H9 (cell line): Measurements from ENCODE around the gene ERF. TPM values are rescaled to one million over a fixed set of nuclear protein-coding genes. Genes with fewer than 3 reads are reported as not detected.

Source experiments
- DNase-seq: peaks from one replicate; pipeline ENCODE4 v3.0.0-alpha.2; 2017
- H2AFZ ChIP-seq: one replicate; pipeline ENCODE4 v1.6.1; 2013; ENCODE audit warnings: mild to moderate bottlenecking, low read length, control low read depth, moderate library complexity
- H2AK5ac ChIP-seq: 2 replicates; pipeline ENCODE4 v1.6.1; 2013; ENCODE audit warnings: low read length, control low read depth, mixed read lengths; ENCODE audit not compliant: insufficient read length
- H2BK120ac ChIP-seq: one replicate; pipeline ENCODE4 v1.6.1; 2013; ENCODE audit warnings: low read depth, mild to moderate bottlenecking, low read length, control low read depth, inconsistent platforms; ENCODE audit not compliant: poor library complexity, severe bottlenecking
- H2BK12ac ChIP-seq: 2 replicates; pipeline ENCODE4 v1.6.1; 2013; ENCODE audit warnings: low read length, control low read depth, mixed read lengths, low read depth; ENCODE audit not compliant: insufficient read length
- H2BK15ac ChIP-seq: 2 replicates; pipeline ENCODE4 v1.6.1; 2013; ENCODE audit warnings: low read depth, low read length, control low read depth
- H2BK20ac ChIP-seq: one replicate; pipeline ENCODE4 v1.6.1; 2013; ENCODE audit warnings: low read depth, mild to moderate bottlenecking, low read length, control low read depth, inconsistent platforms; ENCODE audit not compliant: poor library complexity, severe bottlenecking
- H2BK5ac ChIP-seq: 2 replicates; pipeline ENCODE4 v1.6.1; 2013; ENCODE audit warnings: low read length, control low read depth, mixed read lengths; ENCODE audit not compliant: insufficient read length
- H3K14ac ChIP-seq: 2 replicates; pipeline ENCODE4 v1.6.1; 2013; ENCODE audit warnings: low read length, control low read depth; ENCODE audit not compliant: insufficient read depth
- H3K18ac ChIP-seq: 2 replicates; pipeline ENCODE4 v1.6.1; 2013; ENCODE audit warnings: low read depth, mild to moderate bottlenecking, mixed read lengths, low read length, control low read depth; ENCODE audit not compliant: insufficient read length
- H3K23ac ChIP-seq: 2 replicates; pipeline ENCODE4 v1.6.1; 2013; ENCODE audit warnings: low read length, control low read depth, mixed read lengths, low read depth; ENCODE audit not compliant: insufficient read length
- H3K23me2 ChIP-seq: 2 replicates; pipeline ENCODE4 v1.6.1; 2013; ENCODE audit warnings: low read depth, mild to moderate bottlenecking, mixed read lengths, low read length, control low read depth; ENCODE audit not compliant: insufficient read length, poor library complexity, severe bottlenecking
- H3K27ac ChIP-seq: 2 replicates; pipeline ENCODE4 v1.5.1; 2013; ENCODE audit warnings: low read length, control low read depth, mixed read lengths, low read depth; ENCODE audit not compliant: insufficient read length
- H3K27me3 ChIP-seq: 2 replicates; pipeline ENCODE4 v1.6.1; 2013; ENCODE audit warnings: low read length, control low read depth, inconsistent platforms; ENCODE audit not compliant: insufficient read depth
- H3K4ac ChIP-seq: 2 replicates; pipeline ENCODE4 v1.6.1; 2013; ENCODE audit warnings: low read depth, mild to moderate bottlenecking, control low read depth, inconsistent platforms, low read length, moderate library complexity
- H3K4me1 ChIP-seq: 2 replicates; pipeline ENCODE4 v1.6.1; 2013; ENCODE audit warnings: low read length, control low read depth, inconsistent platforms; ENCODE audit not compliant: insufficient read depth
- H3K4me2 ChIP-seq: 2 replicates; pipeline ENCODE4 v1.6.1; 2013; ENCODE audit warnings: low read length, control low read depth, mixed read lengths; ENCODE audit not compliant: insufficient read length, insufficient read depth
- H3K56ac ChIP-seq: 2 replicates; pipeline ENCODE4 v1.6.1; 2013; ENCODE audit warnings: low read depth, mild to moderate bottlenecking, mixed read lengths, low read length, control low read depth; ENCODE audit not compliant: insufficient read length
- H3K79me1 ChIP-seq: 2 replicates; pipeline ENCODE4 v1.6.1; 2013; ENCODE audit warnings: low read depth, mild to moderate bottlenecking, moderate library complexity, low read length, control low read depth, inconsistent platforms; ENCODE audit not compliant: insufficient read depth, poor library complexity, severe bottlenecking
- H3K79me2 ChIP-seq: 2 replicates; pipeline ENCODE4 v1.6.1; 2013; ENCODE audit warnings: low read length, control low read depth, inconsistent platforms; ENCODE audit not compliant: insufficient read depth
- H3K9ac ChIP-seq: 2 replicates; pipeline ENCODE4 v1.6.1; 2013; ENCODE audit warnings: low read length, control low read depth, mixed read lengths; ENCODE audit not compliant: insufficient read length; ENCODE audit errors: extremely low read depth
- H3K9me3 ChIP-seq: one replicate; pipeline ENCODE4 v1.6.1; 2013; ENCODE audit warnings: low read depth, low read length, inconsistent platforms; ENCODE audit not compliant: control insufficient read depth
- H3T11ph ChIP-seq: one replicate; pipeline ENCODE4 v1.6.1; 2013; ENCODE audit warnings: mild to moderate bottlenecking, low read length, control low read depth, inconsistent platforms
- H4K20me1 ChIP-seq: one replicate; pipeline ENCODE4 v1.6.1; 2013; ENCODE audit not compliant: control insufficient read depth, insufficient read length, insufficient read depth
- H4K5ac ChIP-seq: 2 replicates; pipeline ENCODE4 v1.6.1; 2013; ENCODE audit warnings: low read depth, mild to moderate bottlenecking, mixed read lengths, low read length, control low read depth; ENCODE audit not compliant: insufficient read length
- H4K8ac ChIP-seq: replicated peaks from 2 replicates; pipeline ENCODE4 v1.6.1; 2013; ENCODE audit warnings: low read length, control low read depth, mixed read lengths, low read depth; ENCODE audit not compliant: insufficient read length
- H4K91ac ChIP-seq: 2 replicates; pipeline ENCODE4 v1.6.1; 2013; ENCODE audit warnings: low read depth, mild to moderate bottlenecking, moderate library complexity, mixed read lengths, low read length, control low read depth; ENCODE audit not compliant: insufficient read length
- H3K27ac Mint-ChIP-seq, 3 experiments: 2 replicates in 2 of 3; 3 replicates in 1 of 3; pipeline ENCODE4 v1.8.0; 2020 to 2021; ENCODE audit warnings: mixed read lengths in 3 of 3, mild to moderate bottlenecking in 1 of 3, moderate library complexity in 1 of 3
- H3K27me3 Mint-ChIP-seq: 2 replicates; pipeline ENCODE4 v1.8.0; 2021; ENCODE audit warnings: low read depth, mild to moderate bottlenecking, moderate library complexity, mixed read lengths
- H3K36me3 Mint-ChIP-seq, 3 experiments: 2 replicates in 2 of 3; 3 replicates in 1 of 3; pipeline ENCODE4 v1.8.0; 2020 to 2021; ENCODE audit warnings: low read depth in 3 of 3, mixed read lengths in 3 of 3; ENCODE audit not compliant: insufficient read depth in 1 of 3
- H3K4me1 Mint-ChIP-seq, 2 experiments: 2 replicates each; pipeline ENCODE4 v1.8.0; 2020; ENCODE audit warnings: mixed read lengths in 2 of 2
- H3K4me3 Mint-ChIP-seq, 2 experiments: 2 replicates in 1 of 2; 3 replicates in 1 of 2; pipeline ENCODE4 v1.8.0; 2020 to 2021; ENCODE audit warnings: mild to moderate bottlenecking in 2 of 2, mixed read lengths in 2 of 2, moderate library complexity in 1 of 2
- H3K9me3 Mint-ChIP-seq, 2 experiments: 2 replicates in 1 of 2; 3 replicates in 1 of 2; pipeline ENCODE4 v1.8.0; 2020; ENCODE audit warnings: mild to moderate bottlenecking in 2 of 2, mixed read lengths in 2 of 2, moderate library complexity in 1 of 2
- WGBS: extraction: QIAGEN DNeasy Blood & Tissue Kit; methylation state at CpG from one replicate; pipeline ENCODE4 v1.1.7; 2013; ENCODE audit warnings: missing lambda C conversion rate, low lambda C conversion rate, mixed read lengths; ENCODE audit not compliant: insufficient read length; ENCODE audit errors: extremely low coverage; 5-methylcytosine and 5-hydroxymethylcytosine counted together
- total RNA-seq: library from RNA; stranded (reverse); gene quantifications from 2 replicates; pipeline ENCODE4 v1.2.1, GENCODE V29; 2021
- TF ChIP-seq, protein P1 (sequence below): fragments of 200-600 bp; sonication (generic); conservative IDR thresholded peaks from 3 replicates; pipeline ENCODE4 v1.8.0; 2021; ENCODE audit warnings: antibody characterized with exemption, mild to moderate bottlenecking

Gene ERF
- total RNA-seq, 1 experiment from 2014 or later, result 126 TPM

DNA sequence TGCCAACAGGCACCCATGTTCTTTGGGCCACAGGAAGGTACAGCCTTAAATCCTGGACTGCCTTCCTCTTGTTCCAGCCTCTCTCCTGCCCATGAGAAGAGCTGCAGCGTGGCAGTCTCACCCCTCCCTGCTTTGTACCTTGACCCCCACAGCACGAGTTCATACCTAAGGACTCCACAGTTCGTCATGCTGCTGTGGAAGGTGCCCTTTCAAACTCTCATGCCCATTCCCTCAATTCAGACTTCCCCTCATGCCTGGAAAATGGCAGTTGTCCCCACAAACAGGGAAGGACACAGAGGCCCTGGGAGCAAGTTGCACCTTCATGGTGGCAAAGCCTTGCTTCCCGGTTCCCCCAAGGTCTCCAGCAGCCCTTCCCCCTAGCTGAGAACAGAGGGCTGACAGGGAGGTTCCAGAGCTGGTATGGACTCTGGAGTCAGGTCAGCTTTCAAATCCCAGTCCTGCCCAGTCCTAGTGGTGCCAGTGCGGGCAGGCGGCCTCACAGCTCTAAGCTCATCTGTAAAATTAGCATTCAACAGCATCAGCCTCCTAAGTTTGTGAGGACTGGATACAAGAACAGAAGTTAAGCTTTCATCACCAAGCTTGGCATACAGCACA lies 21.1 kb downstream of the ERF start:
- peaks cover 0 to 6% of the 10 kb centered on the region in 2 experiments; a peak in 1 of 4 replicates for H3K4me1 Mint-ChIP-seq
- no peaks in the 10 kb centered on the region for H3K9me3 ChIP-seq
- no CpG with 5 or more reads among the region's 6 CpGs for WGBS
- TF ChIP-seq, protein P1, sequence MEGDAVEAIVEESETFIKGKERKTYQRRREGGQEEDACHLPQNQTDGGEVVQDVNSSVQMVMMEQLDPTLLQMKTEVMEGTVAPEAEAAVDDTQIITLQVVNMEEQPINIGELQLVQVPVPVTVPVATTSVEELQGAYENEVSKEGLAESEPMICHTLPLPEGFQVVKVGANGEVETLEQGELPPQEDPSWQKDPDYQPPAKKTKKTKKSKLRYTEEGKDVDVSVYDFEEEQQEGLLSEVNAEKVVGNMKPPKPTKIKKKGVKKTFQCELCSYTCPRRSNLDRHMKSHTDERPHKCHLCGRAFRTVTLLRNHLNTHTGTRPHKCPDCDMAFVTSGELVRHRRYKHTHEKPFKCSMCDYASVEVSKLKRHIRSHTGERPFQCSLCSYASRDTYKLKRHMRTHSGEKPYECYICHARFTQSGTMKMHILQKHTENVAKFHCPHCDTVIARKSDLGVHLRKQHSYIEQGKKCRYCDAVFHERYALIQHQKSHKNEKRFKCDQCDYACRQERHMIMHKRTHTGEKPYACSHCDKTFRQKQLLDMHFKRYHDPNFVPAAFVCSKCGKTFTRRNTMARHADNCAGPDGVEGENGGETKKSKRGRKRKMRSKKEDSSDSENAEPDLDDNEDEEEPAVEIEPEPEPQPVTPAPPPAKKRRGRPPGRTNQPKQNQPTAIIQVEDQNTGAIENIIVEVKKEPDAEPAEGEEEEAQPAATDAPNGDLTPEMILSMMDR, result no peak
- no peak overlapping the region for H3K23ac ChIP-seq
- H3K4me3 Mint-ChIP-seq, result no peak overlapping the region
- H2AK5ac ChIP-seq, result no peak overlapping the region
- no peak overlapping the region for H3K18ac ChIP-seq
- H4K91ac ChIP-seq, result no peak overlapping the region
- H3T11ph ChIP-seq, result no peak overlapping the region
- H4K5ac ChIP-seq, result no peak overlapping the region
- H3K4me2 ChIP-seq, result no peak overlapping the region
- no peak overlapping the region for H3K56ac ChIP-seq
- no peak overlapping the region for H2BK5ac ChIP-seq
- no peaks in the 10 kb centered on the region for H3K4me1 ChIP-seq
- H2BK15ac ChIP-seq, result no peak overlapping the region
- H3K27me3 Mint-ChIP-seq, result no peaks in the 10 kb centered on the region; the same call in 1 of the 2 replicates
- H2AFZ ChIP-seq, result no peak overlapping the region
- no peaks in the 10 kb centered on the region for H3K9me3 Mint-ChIP-seq
- DNase-seq, result no peak
- H3K9ac ChIP-seq, result no peak overlapping the region
- no peak overlapping the region for H4K8ac ChIP-seq
- H3K79me2 ChIP-seq, result no peaks in the 10 kb centered on the region
- no peak overlapping the region for H3K4ac ChIP-seq
- no peak overlapping the region for H2BK20ac ChIP-seq
- H2BK12ac ChIP-seq, result no peak overlapping the region
- H3K36me3 Mint-ChIP-seq, result peaks cover 44 to 78% (median 76%) of the 10 kb centered on the region in 3 experiments
- no peaks in the 10 kb centered on the region for H3K23me2 ChIP-seq
- H3K14ac ChIP-seq, result no peak overlapping the region
- H3K27me3 ChIP-seq, result no peaks in the 10 kb centered on the region
- H4K20me1 ChIP-seq, result no peaks in the 10 kb centered on the region
- H2BK120ac ChIP-seq, result no peak overlapping the region
- H3K27ac Mint-ChIP-seq, result no peak overlapping the region
- H3K27ac ChIP-seq, result no peak overlapping the region
- H3K79me1 ChIP-seq, result no peaks in the 10 kb centered on the region
